ENCODE data around the gene NTRK3.

The NTRK3 gene

DNA sequence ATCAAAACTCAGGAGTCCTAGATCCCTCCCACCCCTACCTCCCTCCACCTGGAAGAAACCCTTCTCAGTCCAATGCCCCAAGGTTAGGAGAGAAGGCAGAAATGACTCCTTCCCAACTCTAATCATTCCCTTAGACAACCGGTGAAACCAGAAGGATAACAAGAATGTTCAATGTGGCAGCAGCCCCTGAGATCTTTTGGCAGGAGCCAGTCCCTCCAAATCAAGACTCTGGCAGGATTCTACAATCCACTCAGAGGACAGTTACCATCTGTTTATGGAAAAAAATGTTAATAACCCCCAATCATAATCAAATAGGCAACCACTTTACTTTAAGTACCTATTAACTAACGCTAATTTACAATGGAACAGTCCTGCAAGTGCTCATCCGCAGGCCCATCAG is 136.5 kb downstream of the NTRK3 start:
- no peak for DNase-seq (ENCODE audit: low read depth)

DNA sequence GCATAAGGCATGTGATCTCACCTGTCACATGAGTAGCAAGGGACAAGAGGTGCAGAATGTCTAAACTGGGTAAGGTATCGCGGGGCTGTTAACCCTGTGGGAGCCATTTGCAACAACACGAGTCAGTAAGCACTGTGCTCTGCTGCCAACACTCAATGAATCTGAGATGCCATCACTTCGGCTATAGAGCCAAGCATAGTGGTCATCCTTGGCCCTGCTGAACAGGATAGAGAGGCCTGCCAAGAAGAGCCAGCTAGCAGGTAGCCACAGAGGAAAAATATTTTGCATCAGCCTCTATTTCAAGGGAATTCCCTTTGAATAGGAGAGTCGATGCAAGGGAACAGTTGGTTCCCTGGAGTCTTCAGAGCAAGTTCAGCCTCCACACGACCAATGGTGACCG is 137.8 kb downstream of the NTRK3 start:
- DNase-seq (ENCODE audit: low read depth), result no peak

DNA sequence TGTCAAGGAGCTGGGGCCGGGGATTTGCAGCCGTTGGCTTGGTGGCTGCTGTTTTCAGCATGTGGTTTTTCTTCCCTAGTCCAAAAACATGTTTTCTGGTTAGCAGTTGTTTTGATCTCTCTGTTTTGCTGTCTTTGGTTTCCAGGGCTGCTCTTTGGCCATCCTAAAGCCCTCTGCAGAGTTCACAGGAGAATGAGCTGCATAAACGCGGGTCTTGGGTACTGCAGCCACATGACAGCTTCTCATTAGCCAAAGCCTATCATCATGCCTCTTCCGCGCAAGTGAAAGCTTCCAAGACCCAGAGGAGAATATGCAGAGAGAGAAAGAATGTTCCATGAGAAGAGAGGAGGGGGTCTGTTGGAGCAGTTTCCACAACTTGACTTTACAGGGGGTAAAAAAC is 138.5 kb downstream of the NTRK3 start:
- no peak for DNase-seq (ENCODE audit: low read depth)

DNA sequence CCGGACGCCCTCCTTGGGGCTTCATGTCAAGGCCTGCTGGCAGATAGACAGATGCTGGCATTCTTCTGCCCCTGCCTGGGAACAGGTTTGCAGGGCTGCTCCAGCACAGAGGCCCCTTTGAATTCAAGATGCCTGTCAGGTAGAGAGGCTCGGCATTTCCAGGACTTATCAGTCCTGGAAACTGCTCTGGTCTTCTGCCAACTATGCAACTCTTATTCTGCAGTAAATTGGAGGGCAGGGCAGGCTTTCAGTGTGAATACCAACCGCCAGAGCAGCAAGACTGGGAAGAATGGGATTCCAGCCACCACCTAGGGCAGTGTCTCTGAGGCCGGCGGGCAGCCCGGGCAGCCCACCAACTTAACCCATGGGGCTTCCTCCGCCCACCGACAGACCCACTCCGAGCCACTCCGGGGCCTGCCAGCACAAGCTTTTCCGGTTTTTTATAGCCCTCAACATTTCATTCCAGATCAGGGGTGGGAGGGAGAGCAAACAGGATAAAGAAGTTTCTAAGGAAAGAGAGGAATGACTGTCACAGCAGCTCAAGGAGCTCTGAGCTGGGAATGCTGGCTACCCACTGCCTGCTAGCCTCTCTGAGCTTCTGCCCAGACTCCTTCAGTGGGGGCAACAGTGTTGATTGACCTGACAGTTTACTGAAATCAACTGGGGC is 140.9 kb downstream of the NTRK3 start:
- no peak for DNase-seq (ENCODE audit: low read depth)

DNA sequence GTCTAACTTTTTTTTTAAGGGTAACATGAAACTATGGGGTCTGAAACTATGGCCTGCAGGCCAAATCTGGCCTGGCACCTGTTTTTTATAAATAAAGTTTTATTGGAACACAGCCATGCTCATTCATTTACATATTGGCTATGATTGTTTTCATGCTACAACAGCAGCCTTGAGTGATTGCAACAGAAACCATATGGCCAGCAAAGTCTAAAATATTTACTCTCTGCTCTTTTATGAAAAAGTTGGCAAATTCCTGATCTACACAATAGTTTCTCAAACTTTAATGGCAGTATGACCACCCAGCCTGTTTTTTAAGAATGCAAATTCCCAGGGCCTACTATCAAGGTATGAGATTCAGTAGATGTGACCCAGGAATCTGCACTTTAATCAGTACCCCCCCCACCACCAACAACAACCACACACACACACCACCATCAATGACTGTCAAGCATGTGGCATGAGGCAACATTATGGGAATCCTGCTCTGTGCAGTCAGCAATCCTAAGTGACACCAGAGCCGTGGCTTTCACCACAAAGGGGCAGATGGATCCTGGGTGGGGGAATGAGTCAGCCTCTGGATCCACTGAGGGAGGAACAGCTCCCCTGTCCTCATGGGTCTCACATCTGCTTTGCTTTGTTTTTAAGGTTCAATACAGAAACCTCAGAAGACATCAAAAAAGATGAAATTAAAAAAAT is 142.8 kb downstream of the NTRK3 start:
- no peak for DNase-seq (ENCODE audit: low read depth)

DNA sequence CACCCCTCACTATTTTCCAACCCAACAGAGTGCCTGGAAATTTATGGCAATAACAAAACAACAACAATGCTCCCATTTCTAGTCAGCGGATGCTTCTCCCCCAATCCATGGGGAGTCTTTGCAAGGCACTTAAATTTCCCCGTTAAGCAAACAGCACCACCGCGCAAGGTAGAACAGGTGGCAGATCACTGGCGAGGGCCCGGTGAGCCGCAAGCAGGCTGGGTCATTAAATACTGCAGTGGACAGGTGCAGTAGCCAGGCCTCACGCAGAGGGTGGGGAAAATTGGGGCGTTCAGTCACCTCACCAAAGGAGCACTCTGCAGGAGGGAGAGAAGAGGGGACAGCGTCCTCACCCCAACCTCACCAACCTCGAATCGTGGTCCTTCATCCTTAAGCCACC is 147.5 kb downstream of the NTRK3 start:
- no peak for DNase-seq (ENCODE audit: low read depth)

DNA sequence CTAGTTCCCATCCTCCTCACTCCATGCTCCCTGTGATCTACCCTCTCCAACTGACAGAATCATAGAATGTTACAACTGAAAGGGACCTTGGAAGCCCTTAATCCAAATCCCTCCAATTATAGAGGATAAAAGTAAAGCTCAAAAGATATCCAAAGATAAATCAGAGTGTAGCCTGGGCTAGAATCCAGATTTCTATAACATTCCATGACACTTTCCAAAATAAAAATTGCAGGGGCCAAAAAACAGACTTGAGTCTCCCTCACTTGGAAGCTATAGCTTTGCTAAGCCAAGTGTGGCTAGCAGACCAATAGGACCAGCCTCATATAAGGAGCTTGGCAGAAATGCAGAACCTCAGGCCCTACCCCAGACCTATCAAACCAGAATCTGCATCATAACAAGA is 148.1 kb downstream of the NTRK3 start:
- no peak for DNase-seq (ENCODE audit: low read depth)

DNA sequence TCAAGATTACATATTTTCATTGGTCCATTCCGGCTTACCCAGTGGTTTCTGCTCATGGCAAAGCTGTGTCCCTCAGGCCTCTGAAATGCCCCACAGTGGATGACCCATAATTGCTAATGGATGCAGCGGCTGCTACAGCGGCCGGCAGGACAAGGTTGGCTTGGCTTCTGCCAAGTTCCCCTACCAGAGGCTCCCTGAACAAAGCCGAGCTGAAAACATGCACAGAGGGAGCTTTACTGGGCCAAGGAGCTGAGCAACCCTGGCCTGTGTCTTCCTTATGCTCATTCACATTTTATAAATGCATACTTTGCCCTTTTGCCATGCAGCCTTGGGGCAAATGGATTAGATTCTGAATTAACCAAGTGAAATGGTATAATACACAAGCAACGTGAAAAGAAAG is 150.5 kb downstream of the NTRK3 start:
- no peak for DNase-seq (ENCODE audit: low read depth)

DNA sequence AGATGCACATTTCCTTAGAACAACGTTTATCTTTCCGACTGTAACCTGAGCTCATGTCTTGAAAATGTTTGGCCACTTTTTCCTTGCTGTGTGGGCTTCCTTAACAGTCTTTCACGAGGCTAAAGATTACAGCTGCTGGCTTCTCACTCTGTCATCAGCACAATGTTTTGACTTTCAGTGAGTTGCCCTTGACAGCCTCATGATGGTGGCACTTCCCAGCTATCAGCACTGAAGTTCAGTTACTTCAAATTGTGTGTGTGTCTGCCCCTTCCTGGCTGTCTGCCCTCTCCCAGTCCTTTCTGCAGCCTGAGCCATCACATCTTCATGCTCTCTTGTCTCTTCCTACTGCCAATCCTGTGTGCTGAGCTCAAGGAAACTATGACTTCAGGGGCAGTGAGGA is 152.2 kb downstream of the NTRK3 start:
- DNase-seq (ENCODE audit: low read depth), result no peak

DNA sequence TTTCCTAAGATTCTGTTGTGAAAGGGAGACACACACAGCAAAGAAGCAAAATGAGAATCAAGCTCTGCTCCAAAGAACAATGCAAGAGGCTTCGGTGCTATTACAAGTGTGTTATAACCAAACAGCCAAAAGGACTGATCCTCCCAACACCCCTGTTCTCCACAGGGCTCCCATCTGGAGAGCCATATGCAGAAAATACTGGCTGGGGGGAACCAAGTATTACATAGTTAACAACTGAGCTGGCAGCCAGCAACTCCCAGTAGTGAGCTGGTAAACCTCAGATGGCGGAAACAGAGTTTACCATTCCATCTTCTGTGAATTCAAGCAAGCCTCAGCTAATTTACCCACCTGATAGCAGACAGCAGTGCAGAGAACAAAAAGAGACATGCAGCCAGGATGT is 156.4 kb downstream of the NTRK3 start:
- no peak for DNase-seq (ENCODE audit: low read depth)

DNA sequence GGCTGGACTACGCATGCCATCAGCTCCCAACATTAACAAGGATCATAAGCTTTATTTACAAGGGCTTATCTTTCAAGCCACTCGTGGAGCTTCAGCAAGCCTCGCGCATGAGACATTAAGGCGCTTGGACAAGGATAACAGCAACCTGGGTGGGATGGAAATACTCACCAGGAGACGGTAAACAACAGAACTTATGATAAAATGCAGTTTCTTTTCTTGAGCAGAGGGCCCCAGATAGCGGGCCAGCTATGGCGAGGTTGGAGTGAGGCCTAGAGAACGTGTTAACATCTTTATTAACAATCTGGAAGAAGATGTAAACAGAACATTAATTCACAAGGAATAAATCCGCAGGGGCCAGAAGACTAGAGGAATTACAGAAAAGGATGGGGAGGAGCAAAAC is 158.2 kb downstream of the NTRK3 start:
- DNase-seq (ENCODE audit: low read depth), result no peak

DNA sequence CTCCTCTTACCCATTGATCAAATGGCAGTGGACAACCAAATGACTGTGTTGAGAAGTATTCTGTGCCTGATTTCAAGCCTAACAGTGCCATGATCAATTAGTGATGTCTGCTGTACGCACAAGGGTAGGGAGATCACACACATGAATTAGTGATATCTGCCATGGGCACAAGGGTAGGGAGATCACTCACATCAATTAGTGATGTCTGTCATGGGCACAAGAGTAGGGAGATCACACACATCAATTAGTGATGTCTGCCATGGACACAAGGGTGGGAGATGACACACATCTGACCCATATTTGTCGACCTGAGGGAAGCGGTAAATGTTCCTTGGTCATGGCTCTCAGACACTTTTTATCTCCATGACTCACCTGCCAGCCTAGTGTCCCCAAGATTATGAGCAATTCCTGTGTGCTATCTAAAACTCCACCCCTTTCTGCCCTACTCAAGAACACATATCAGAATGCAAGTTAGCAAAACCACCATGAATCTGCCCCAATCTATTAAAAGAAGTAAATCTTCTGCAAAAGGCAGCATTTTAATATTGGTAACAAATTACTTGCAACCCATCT is 165.0 kb downstream of the NTRK3 start:
- DNase-seq (ENCODE audit: low read depth), result no peak

DNA sequence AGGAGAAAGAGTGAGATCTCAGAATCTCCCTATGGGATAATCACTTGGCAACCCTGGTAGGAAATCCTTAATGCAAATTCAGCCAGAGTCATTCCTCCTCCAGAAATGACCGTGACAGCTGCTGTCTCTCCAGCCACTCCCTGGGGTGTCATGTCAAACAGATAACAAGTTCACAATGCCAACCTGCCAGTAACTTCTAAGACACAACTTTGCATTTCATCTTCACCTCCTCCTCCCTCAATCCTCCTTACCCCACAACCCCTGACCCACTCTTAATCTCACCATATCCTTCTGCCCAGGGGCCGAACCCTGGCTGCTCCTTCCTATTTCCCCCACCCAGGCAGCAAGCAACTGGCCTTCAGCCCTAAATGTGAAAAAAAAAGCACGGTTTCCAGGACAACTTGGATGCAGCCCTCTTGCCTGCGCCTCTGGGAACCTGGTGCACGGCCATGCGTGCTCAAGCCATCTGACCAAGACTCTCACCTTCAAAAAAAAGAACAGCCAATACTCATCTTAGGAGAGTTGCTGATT is 166.0 kb downstream of the NTRK3 start:
- DNase-seq (ENCODE audit: low read depth), result no peak

DNA sequence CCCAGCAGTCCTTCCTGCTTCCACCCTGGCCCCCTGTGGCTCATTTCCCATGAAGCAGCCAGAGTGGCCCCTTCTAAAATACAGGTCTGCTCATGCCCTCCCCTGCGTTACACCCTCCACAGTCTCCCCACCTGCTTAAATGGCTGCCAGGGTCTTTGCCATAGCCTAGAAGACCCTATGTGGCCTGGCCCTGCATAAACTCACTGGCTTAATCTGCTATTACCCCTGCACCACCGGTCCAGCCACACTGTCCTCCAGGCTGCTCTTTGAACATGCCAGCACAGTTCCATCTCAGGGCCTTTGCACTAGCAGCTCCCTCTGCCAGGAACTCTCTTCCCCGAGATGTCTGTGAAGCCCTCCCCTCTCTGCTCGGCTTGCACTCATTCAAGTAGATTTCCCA is 166.8 kb downstream of the NTRK3 start:
- DNase-seq (ENCODE audit: low read depth), result no peak

DNA sequence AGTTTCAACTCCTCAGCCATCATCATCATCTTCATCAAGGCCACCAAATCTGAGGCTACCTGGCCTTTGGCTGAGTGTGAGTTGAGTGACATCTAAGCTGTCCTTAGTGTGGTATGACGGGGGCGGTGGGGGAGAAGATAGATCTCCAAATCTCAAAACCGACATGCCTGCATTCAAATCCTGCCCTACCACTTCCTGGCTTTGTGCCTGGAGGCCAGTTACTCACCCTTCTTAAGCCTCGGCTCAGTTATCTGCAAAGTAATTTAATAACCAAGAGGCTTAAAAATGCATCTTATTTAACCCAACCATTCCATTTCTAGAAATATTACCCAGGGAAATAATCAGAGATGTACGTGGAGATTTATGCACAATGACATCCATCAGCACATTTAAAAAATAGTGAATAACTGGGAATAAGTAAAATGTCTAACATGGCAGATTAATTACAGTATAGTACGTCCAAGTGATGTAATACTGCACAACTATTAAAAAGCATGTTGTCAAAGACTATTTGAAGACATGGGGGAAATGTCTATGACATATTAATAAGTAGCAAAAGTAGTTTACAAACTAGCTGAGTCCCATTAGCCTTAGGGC is 167.4 kb downstream of the NTRK3 start:
- DNase-seq (ENCODE audit: low read depth), result no peak

DNA sequence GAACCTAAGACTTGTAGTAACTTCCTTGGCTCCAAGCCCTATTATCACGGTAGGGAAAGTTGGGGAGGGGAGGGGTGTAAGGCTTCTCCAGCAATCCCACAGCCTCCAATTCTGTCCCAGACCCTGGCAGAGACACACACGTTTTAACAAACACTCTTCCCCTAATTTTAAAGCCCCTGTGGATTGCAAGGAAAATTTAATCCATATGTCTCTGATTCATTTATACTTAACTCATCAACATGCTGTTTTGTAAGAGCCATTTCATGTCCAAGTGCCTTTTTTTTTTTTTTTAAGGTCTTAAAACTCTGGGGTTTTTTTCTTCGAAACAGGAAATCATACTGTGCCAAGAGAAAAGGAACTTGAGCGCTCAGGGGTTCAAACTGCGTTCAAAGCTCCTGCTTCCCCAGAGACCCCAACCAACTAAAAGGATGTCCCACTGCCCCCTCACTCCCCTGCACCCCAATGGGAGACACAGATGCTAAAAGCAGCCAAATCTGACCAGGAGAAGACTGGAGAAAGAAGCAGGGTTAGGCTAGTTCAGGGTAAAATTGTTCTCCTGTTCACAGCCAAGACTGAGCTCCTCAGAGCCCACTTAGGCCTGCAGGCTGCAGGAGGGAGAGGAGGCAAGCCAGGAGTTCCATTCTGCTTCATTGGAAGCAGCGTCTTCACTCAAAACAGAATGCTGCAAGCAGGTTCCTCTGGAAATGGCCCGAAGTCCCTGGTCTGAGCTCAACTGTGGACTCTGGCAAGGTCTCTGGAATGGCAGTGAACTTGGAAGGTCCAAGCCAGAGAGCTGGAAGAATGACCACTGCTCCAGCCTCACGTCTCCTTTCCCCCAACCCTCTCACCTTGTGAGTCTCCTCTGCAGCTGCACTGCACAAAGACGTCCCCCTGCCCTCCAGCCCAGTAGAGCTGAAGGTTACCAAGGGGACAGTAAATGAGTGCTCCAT is 172.5 kb downstream of the NTRK3 start:
- no peak for DNase-seq (ENCODE audit: low read depth)

DNA sequence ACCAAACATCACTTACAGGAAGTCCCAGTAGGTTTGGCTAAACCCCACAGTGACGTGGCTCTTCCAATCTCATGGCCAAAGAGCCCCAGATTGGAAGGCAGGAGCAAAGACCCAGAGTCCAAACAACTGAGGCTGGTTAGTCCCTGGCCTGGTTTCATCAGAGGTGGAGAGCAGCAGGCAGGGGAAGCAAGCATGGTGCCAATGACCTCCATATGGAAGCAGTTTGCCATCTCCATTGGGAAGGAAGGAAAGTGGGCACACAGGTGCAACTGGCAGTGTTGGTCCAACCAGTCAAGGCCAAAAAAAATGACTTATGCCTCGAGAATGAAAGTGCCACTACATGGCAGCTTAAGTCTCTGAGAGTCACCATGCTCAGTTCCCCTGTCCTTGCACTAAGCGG is 175.9 kb downstream of the NTRK3 start:
- no peak for DNase-seq (ENCODE audit: low read depth)

DNA sequence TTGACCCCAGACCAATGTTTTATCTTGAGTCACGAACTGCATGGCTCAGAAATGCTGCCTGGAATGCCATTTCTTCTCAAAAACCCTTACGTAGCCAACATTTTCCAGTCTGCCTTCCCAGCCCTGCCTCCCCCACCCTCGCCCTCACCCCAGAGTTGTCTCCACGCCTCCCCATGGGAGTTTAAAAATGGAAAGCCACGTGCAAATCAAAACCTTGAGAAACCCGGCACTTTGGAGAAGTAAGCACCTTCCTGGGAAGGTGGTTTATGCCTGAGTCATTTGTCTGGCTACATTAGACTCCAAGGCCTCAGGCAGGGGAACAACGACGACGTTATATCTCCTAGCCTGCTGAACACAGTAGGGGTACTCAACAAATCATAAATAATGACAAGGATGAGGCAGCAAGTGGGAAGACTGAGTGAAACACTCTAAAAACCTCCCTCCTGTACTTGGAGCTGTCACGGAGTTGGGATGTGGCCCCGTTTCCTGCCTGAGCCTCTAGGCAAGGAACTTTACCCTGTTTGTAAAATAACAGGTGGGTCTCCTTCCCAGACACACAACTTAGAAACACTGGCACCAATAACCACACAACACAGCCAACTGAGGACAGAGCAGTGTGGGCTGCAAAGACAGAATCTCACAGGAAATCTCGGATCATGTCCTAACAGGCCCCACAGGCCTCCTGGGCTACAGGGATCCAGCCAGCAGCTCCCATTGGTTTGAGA is 179.1 kb downstream of the NTRK3 start:
- DNase-seq (ENCODE audit: low read depth), result no peak

DNA sequence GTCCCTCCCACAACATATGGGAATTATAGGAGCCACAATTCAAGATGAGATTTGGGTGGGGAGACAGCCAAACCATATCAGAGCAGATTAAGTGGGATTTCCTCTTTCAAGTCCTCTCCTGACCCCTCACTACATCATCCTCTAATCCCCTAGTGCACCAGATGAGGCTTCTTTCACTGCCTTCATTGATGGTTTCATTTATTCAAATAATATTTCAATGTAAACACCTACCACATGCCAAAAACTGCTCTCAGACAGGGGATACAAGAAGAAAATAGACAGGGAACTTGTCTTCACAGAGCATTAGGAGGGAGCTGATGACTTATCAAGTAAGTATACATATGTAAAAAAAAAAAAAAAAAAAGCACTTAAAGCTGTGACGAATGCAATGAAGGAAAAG is 180.2 kb downstream of the NTRK3 start:
- no peak for DNase-seq (ENCODE audit: low read depth)

DNA sequence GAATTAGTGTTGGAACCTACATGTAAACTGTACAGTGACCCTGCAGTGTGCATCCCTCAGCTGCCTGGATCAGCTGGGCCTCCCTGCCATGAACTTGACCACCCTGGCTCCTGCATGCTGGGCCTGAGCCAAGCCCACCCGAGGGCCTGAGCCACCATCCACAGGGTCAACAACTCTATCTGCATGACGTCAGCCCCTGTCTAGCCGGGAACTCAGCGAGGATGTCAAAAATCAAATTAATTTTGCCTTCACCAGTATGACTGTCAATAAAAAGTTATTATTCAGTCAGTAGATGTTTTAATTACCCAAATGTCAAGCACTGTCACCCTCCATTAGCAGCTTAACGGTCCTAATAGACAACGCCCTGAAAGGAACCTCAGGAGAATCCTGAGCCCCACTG is 181.4 kb downstream of the NTRK3 start:
- DNase-seq (ENCODE audit: low read depth), result no peak

DNA sequence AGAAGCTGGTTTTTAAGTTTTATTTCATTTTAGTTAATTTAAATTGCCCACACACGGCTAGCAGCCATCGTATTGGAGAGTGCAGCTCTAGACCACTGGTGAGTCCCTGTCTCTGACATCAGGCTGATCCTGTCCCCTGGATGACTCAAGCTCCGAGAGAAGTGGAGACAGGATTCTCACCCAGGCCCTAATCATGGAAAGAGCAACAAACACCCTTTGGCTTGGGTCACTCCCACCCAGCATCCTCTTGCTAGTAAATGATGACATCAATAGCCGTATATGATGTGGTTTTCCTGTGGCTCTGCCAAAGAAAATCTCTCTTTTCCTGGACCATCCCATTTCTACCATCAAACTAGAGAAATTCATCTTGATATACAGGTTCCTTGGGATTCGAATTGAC is 182.2 kb downstream of the NTRK3 start:
- no peak for DNase-seq (ENCODE audit: low read depth)

DNA sequence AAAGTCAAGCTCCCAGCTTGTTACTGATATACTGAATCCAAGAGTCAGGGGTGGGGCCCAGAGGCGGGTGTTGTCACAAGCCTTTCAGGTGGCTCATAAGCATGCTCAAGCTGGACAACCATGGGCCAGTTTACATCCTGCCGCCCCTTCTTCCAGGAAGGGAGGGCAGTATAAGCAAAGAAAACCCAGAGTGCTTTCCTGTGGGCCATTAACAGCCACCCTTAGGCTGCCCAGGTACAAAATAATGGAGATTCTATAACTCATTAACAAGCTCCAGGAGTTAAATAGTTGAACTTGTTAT is 183.2 kb downstream of the NTRK3 start:
- no peak for DNase-seq (ENCODE audit: low read depth)
